ENCODE data around the gene SETD7.

- TF ChIP-seq CTCF (IDR thresholded peaks at IDR 0.05; ENCODE audit: insufficient read depth, low read length, poor library complexity, severe bottlenecking) (no peak), EZH2phosphoT487 (conservative IDR thresholded peaks at IDR 0.05; ENCODE audit: low read length) (no peak)
Measured at GRCh38 chr4:139553751-139554641, 2.0 kb downstream of the SETD7 start.

All from SU-DHL-6 (cell line).